H1 (cell line): ENCODE results near the gene KRT78. TPM values are rescaled to one million over a fixed set of nuclear protein-coding genes. Genes with fewer than 3 reads are reported as not detected.
A peak's percentile ranks its signal among the peaks of the same experiment; 100 is the strongest.

Source experiments
- CTCF ChIA-PET: fragments of 300-600 bp; sonication (Branson Sonifier 250); formaldehyde crosslinking; loops from one replicate; lab custom pipeline; 2021; ENCODE audit not compliant: partially characterized antibody; lab: Charles Lee
- POLR2A ChIA-PET: fragments of 300-600 bp; sonication (Branson Sonifier 250); formaldehyde crosslinking; loops from one replicate; lab custom pipeline; 2021; ENCODE audit warnings: inconsistent platforms; ENCODE audit not compliant: partially characterized antibody; lab: Charles Lee
- DNase-seq, 2 experiments: peaks; one replicate each; pipeline versions ENCODE4 v3.0.0 to v3.0.0-alpha.2; 2010 to 2022; ENCODE audit warnings: low spot score in 2 of 2, low read depth in 1 of 2, mixed read lengths in 1 of 2
- FAIRE-seq: peaks from 2 replicates; lab custom pipeline; 2011; peaks lifted over from hg19 to GRCh38; lab: Jason Lieb, UNC
- H2AFZ ChIP-seq: 2 replicates; pipeline ENCODE4 v1.8.1; 2012; ENCODE audit warnings: low read length, inconsistent platforms
- H2AK5ac ChIP-seq: 2 replicates; pipeline ENCODE4 v1.6.1; 2013; ENCODE audit warnings: low read depth, low read length
- H2BK120ac ChIP-seq: replicated peaks from 2 replicates; pipeline ENCODE3; 2013; ENCODE audit warnings: low read depth, low read length, inconsistent platforms
- H2BK12ac ChIP-seq: 2 replicates; pipeline ENCODE4 v1.6.1; 2013; ENCODE audit warnings: low read depth, low read length
- H2BK15ac ChIP-seq: 2 replicates; pipeline ENCODE4 v1.6.1; 2013; ENCODE audit warnings: low read length
- H2BK20ac ChIP-seq: 2 replicates; pipeline ENCODE4 v1.6.1; 2013; ENCODE audit warnings: low read length
- H2BK5ac ChIP-seq: 2 replicates; pipeline ENCODE4 v1.6.1; 2013; ENCODE audit warnings: low read depth, low read length
- H3K14ac ChIP-seq: 2 replicates; pipeline ENCODE4 v1.6.1; 2013; ENCODE audit warnings: inconsistent platforms; ENCODE audit not compliant: insufficient read length
- H3K18ac ChIP-seq: 2 replicates; pipeline ENCODE4 v1.6.1; 2013; ENCODE audit warnings: low read length; ENCODE audit errors: extremely low read depth
- H3K23ac ChIP-seq: 2 replicates; pipeline ENCODE4 v1.6.1; 2013; ENCODE audit warnings: inconsistent platforms; ENCODE audit not compliant: insufficient read length
- H3K23me2 ChIP-seq: 2 replicates; pipeline ENCODE4 v1.6.1; 2013; ENCODE audit warnings: low read depth, low read length
- H3K27ac ChIP-seq: 2 replicates; pipeline ENCODE4 v1.6.1; 2011; ENCODE audit warnings: low read depth, low read length, inconsistent platforms
- H3K27me3 ChIP-seq, 4 experiments: replicated peaks in 1 of 4; 1 replicate in 1 of 4; 2 replicates in 3 of 4; pipeline versions ENCODE4 v1.6.1 to v1.8.1; 2011 to 2013; ENCODE audit warnings: low read length in 3 of 4, mild to moderate bottlenecking in 3 of 4, inconsistent platforms in 2 of 4, mixed read lengths in 2 of 4, moderate library complexity in 1 of 4; ENCODE audit not compliant: control insufficient read depth in 3 of 4, insufficient read depth in 3 of 4; ENCODE audit errors: extremely low read depth in 1 of 4
- H3K36me3 ChIP-seq, 4 experiments: 2 replicates each; pipeline versions ENCODE4 v1.6.1 to v1.8.1; 2011 to 2013; ENCODE audit warnings: mild to moderate bottlenecking in 4 of 4, low read length in 3 of 4, moderate library complexity in 2 of 4, control low read depth in 1 of 4, inconsistent platforms in 1 of 4; ENCODE audit not compliant: insufficient read depth in 4 of 4, control insufficient read depth in 2 of 4
- H3K4ac ChIP-seq: replicated peaks from 2 replicates; pipeline ENCODE3; 2013; ENCODE audit warnings: low read length, low read depth, mixed read lengths, inconsistent platforms; ENCODE audit not compliant: insufficient read length
- H3K4me1 ChIP-seq, 4 experiments: replicated peaks in 1 of 4; 1 replicate in 1 of 4; 2 replicates in 3 of 4; pipeline versions ENCODE4 v1.6.1 to v1.8.1; 2011 to 2013; ENCODE audit warnings: low read length in 3 of 4, inconsistent platforms in 2 of 4, mixed read lengths in 1 of 4; ENCODE audit not compliant: insufficient read depth in 4 of 4, control insufficient read depth in 3 of 4
- H3K4me2 ChIP-seq, 2 experiments: 2 replicates each; pipeline versions ENCODE4 v1.6.1 to v1.8.1; 2011 to 2013; ENCODE audit warnings: low read depth in 2 of 2, low read length in 2 of 2, control low read depth in 1 of 2, inconsistent platforms in 1 of 2, mild to moderate bottlenecking in 1 of 2; ENCODE audit not compliant: insufficient read depth in 1 of 2
- H3K4me3 ChIP-seq, 4 experiments: fragments of 200-600, 300-600 bp in 1 of 4; sonication (generic), shearing (Covaris generic), sonication (Bioruptor Twin) in 1 of 4; 2 replicates each; pipeline versions ENCODE4 v1.5.1 to v1.8.1; 2011 to 2016; ENCODE audit warnings: low read length in 4 of 4, low read depth in 3 of 4, control low read depth in 2 of 4, inconsistent platforms in 2 of 4, mild to moderate bottlenecking in 2 of 4, mixed read lengths in 1 of 4, moderate library complexity in 1 of 4; ENCODE audit not compliant: insufficient read depth in 2 of 4; ENCODE audit errors: extremely low read depth in 1 of 4
- H3K56ac ChIP-seq: replicated peaks from 2 replicates; pipeline ENCODE3; 2013; ENCODE audit warnings: low read depth, mild to moderate bottlenecking, mixed read lengths, low read length, inconsistent platforms; ENCODE audit not compliant: insufficient read length
- H3K79me1 ChIP-seq: 2 replicates; pipeline ENCODE4 v1.6.1; 2013; ENCODE audit warnings: low read depth, low read length, control low read depth
- H3K79me2 ChIP-seq, 2 experiments: 2 replicates each; pipeline versions ENCODE4 v1.6.1 to v1.8.1; 2012 to 2013; ENCODE audit warnings: low read length in 2 of 2, mild to moderate bottlenecking in 2 of 2, inconsistent platforms in 1 of 2; ENCODE audit not compliant: insufficient read depth in 2 of 2, control insufficient read depth in 1 of 2
- H3K9ac ChIP-seq, 4 experiments: replicated peaks in 1 of 4; 1 replicate in 1 of 4; 2 replicates in 3 of 4; pipeline versions ENCODE4 v1.6.1 to v1.8.1; 2011 to 2013; ENCODE audit warnings: low read depth in 3 of 4, low read length in 3 of 4, control low read depth in 2 of 4, mild to moderate bottlenecking in 2 of 4, moderate library complexity in 2 of 4, inconsistent platforms in 1 of 4; ENCODE audit errors: extremely low read depth in 1 of 4
- H3K9me3 ChIP-seq, 2 experiments: 2 replicates each; pipeline versions ENCODE4 v1.6.1 to v1.8.1; 2012 to 2013; ENCODE audit warnings: mild to moderate bottlenecking in 2 of 2, moderate library complexity in 2 of 2, control low read depth in 1 of 2, inconsistent platforms in 1 of 2, low read depth in 1 of 2, low read length in 1 of 2, mixed read lengths in 1 of 2; ENCODE audit not compliant: insufficient read depth in 2 of 2
- H4K20me1 ChIP-seq, 2 experiments: replicated peaks in 1 of 2; 2 replicates each; pipeline versions ENCODE3 to v1.8.1; 2011 to 2013; ENCODE audit warnings: inconsistent platforms in 2 of 2, low read length in 2 of 2, mild to moderate bottlenecking in 1 of 2; ENCODE audit not compliant: insufficient read depth in 2 of 2, control insufficient read depth in 1 of 2
- H4K5ac ChIP-seq: 2 replicates; pipeline ENCODE4 v1.6.1; 2013; ENCODE audit warnings: low read length, low read depth, mixed read lengths, inconsistent platforms; ENCODE audit not compliant: insufficient read length
- H4K8ac ChIP-seq: 2 replicates; pipeline ENCODE4 v1.8.0; 2013; ENCODE audit warnings: mild to moderate bottlenecking, moderate library complexity, low read length, inconsistent platforms; ENCODE audit not compliant: insufficient read depth; ENCODE audit errors: extremely low read depth
- H4K91ac ChIP-seq: replicated peaks from 2 replicates; pipeline ENCODE3; 2013; ENCODE audit warnings: low read length, mixed read lengths, inconsistent platforms; ENCODE audit not compliant: insufficient read length
- ASH2L ChIP-seq: fragments of 200-600, 300-600 bp; sonication (generic); IDR thresholded peaks from one replicate; pipeline ENCODE4 v1.7.1; 2017; ENCODE audit warnings: low read length
- BACH1 ChIP-seq: IDR thresholded peaks from 2 replicates; pipeline ENCODE4 v1.6.1; 2012; ENCODE audit warnings: low read length, improper control_type of control experiment
- EGR1 ChIP-seq: IDR thresholded peaks from 2 replicates; pipeline ENCODE4 v1.6.1; 2011; ENCODE audit warnings: low read depth, low read length, borderline replicate concordance
- EP300 ChIP-seq, 2 experiments: IDR thresholded peaks; 1 replicate in 1 of 2; 2 replicates in 1 of 2; pipeline ENCODE4 v1.6.1; 2011 to 2012; ENCODE audit warnings: low read depth in 2 of 2, low read length in 2 of 2, mild to moderate bottlenecking in 2 of 2, borderline replicate concordance in 1 of 2, inconsistent platforms in 1 of 2, moderate library complexity in 1 of 2
- GABPA ChIP-seq: IDR thresholded peaks from 2 replicates; pipeline ENCODE4 v1.6.1; 2011; ENCODE audit warnings: mild to moderate bottlenecking, low read length, moderate library complexity, borderline replicate concordance; ENCODE audit not compliant: insufficient read depth
- GTF2F1 ChIP-seq: IDR thresholded peaks from 2 replicates; pipeline ENCODE4 v1.6.1; 2012; ENCODE audit warnings: low read depth, low read length, improper control_type of control experiment, borderline replicate concordance
- HDAC2 ChIP-seq, 2 experiments: fragments of 300-600 bp in 1 of 2; sonication (generic) in 1 of 2; IDR thresholded peaks; 2 replicates each; pipeline ENCODE4 v1.6.1; 2011 to 2012; ENCODE audit warnings: low read depth in 2 of 2, low read length in 2 of 2, mild to moderate bottlenecking in 2 of 2, moderate library complexity in 2 of 2, borderline replicate concordance in 1 of 2, inconsistent platforms in 1 of 2
- JUN ChIP-seq: IDR thresholded peaks from 2 replicates; pipeline ENCODE4 v1.6.1; 2011; ENCODE audit warnings: low read depth, mild to moderate bottlenecking, improper control_type of control experiment, low read length
- KDM1A ChIP-seq: fragments of 200-600, 300-600 bp; sonication (generic); IDR thresholded peaks from 2 replicates; pipeline ENCODE4 v1.7.1; 2016; ENCODE audit warnings: mild to moderate bottlenecking, low read length, borderline replicate concordance
- PHF8 ChIP-seq: fragments of 200-600 bp; sonication (generic); conservative IDR thresholded peaks from 2 replicates; pipeline ENCODE4 v1.7.1; 2012; ENCODE audit warnings: low read depth, mild to moderate bottlenecking, inconsistent platforms, low read length, moderate library complexity
- RXRA ChIP-seq: IDR thresholded peaks from 2 replicates; pipeline ENCODE4 v1.6.1; 2011; ENCODE audit warnings: low read depth, mild to moderate bottlenecking, low read length, moderate library complexity; ENCODE audit not compliant: insufficient read depth
- TCF12 ChIP-seq: IDR thresholded peaks from 2 replicates; pipeline ENCODE4 v1.6.1; 2011; ENCODE audit warnings: low read depth, mild to moderate bottlenecking, low read length
- USF2 ChIP-seq: IDR thresholded peaks from 2 replicates; pipeline ENCODE4 v1.6.1; 2011; ENCODE audit warnings: low read length, improper control_type of control experiment
- WGBS, 2 experiments: shearing (Covaris generic) in 1 of 2; methylation state at CpG; one replicate each; pipeline versions ENCODE4 v1.1.6 to v1.1.7; 2013 to 2015; ENCODE audit warnings: low lambda C conversion rate in 2 of 2, mixed read lengths in 2 of 2, inconsistent platforms in 1 of 2, low coverage in 1 of 2, missing lambda C conversion rate in 1 of 2; ENCODE audit not compliant: insufficient replicate concordance in 2 of 2, insufficient coverage in 1 of 2, insufficient read length in 1 of 2; ENCODE audit errors: extremely low coverage in 1 of 2, missing lambda C conversion rate in 1 of 2; 5-methylcytosine and 5-hydroxymethylcytosine counted together
- polyA plus RNA-seq, 7 experiments: library from polyadenylated mRNA; depleted of rRNA in 3 of 7; stranded (reverse) in 5 of 7; unstranded in 2 of 7; fragments of >200 nt in 5 of 7; fragments of 200-250 nt in 2 of 7; gene quantifications; 1 replicate in 5 of 7; 2 replicates in 1 of 7; 4 replicates in 1 of 7; pipeline versions ENCODE4 v1.2.1 to v1.2.3, GENCODE V29; 2011 to 2013; ENCODE audit warnings: missing spikeins in 2 of 7, mixed read lengths in 2 of 7
- total RNA-seq: library from RNA; stranded (reverse); fragmentation: NEBNext Ultra II Directional; extraction: Animal tissue kit (Norgen Biotek cat#: 25700); gene quantifications from 2 replicates; pipeline ENCODE4 v1.2.1, GENCODE V29; 2021

KRT78 gene
- total and polyA plus RNA-seq, 2 of the 8 experiments (the other 6 are each of a cell fraction or from before 2014, with no cell fraction given): not detected

- H3K4me2 ChIP-seq: no peak overlapping the region
- no peak overlapping the region for H4K5ac ChIP-seq
- H2BK12ac ChIP-seq: no peak overlapping the region
- DNase-seq (no peak), FAIRE-seq (no peak)
- no peak overlapping the region for H3K4ac ChIP-seq
- no peak overlapping the region for H4K8ac ChIP-seq
- H2BK15ac ChIP-seq: no peak overlapping the region
- no peak overlapping the region; the same call in 1 of the 2 replicates for H3K18ac ChIP-seq
- H2AK5ac ChIP-seq: no peak overlapping the region
- H3K9ac ChIP-seq: no peak overlapping the region
- H3K79me2 ChIP-seq: no peaks in the 10 kb centered on the region
- peaks cover 0 to 2% (median 0%) of the 10 kb centered on the region in 4 experiments; a peak in 1 of 7 replicates for H3K27me3 ChIP-seq
- H3K4me3 ChIP-seq: no peak overlapping the region
- H3K4me1 ChIP-seq: no peaks in the 10 kb centered on the region
- no peak overlapping the region for H2BK20ac ChIP-seq
- no peak overlapping the region for H2AFZ ChIP-seq
- CTCF ChIA-PET: interaction anchor here (1.2 kb wide), 2 partner anchors 21 to 43 kb away, joined by 3 read pairs; no protein-coding TSS in a partner anchor
- H4K91ac ChIP-seq: no peak overlapping the region
- peak overlapping the region; percentile 68; the same call in 1 of the 2 replicates for H2BK5ac ChIP-seq
- no peak overlapping the region for H3K14ac ChIP-seq
- H3K56ac ChIP-seq: no peak overlapping the region
- POLR2A ChIA-PET: no interaction called here
- no peaks in the 10 kb centered on the region for H3K79me1 ChIP-seq
- 88% methylated on average over 7 of the region's 7 CpGs; no CpG with 5 or more reads in 1 of the 2 experiments for WGBS, 2 experiments
- no peak overlapping the region for H3K23ac ChIP-seq
- H3K36me3 ChIP-seq: no peaks in the 10 kb centered on the region
- H3K27ac ChIP-seq: no peak overlapping the region
- H4K20me1 ChIP-seq: no peaks in the 10 kb centered on the region
- H3K23me2 ChIP-seq: no peaks in the 10 kb centered on the region
- H2BK120ac ChIP-seq: no peak overlapping the region
- H3K9me3 ChIP-seq: no peaks in the 10 kb centered on the region
- TF ChIP-seq GABPA: no peak
- TF ChIP-seq KDM1A: no peak
- no peak for TF ChIP-seq USF2
- no peak for TF ChIP-seq HDAC2 (IDR thresholded peaks at IDR 0.05; ENCODE audit: borderline replicate concordance in 1 of 2, low read depth in 2 of 2, low read length in 2 of 2)
- no peak for TF ChIP-seq EP300 (IDR thresholded peaks at IDR 0.05; ENCODE audit: borderline replicate concordance in 1 of 2, low read depth in 2 of 2, low read length in 2 of 2)
- no peak for TF ChIP-seq JUN
- TF ChIP-seq EGR1: no peak
- no peak for TF ChIP-seq PHF8
- TF ChIP-seq ASH2L: no peak
- TF ChIP-seq TCF12: no peak
- TF ChIP-seq GTF2F1: no peak
- no peak for TF ChIP-seq RXRA
- TF ChIP-seq BACH1: no peak
These were observed 12.7 kb downstream of the KRT78 start for GRCh38 chr12:52836042-52836466.
